OCI-LY7 (cell line): ENCODE data around the gene ZNF385D. TPM values are rescaled to one million over a fixed set of nuclear protein-coding genes. Genes with fewer than 3 reads are reported as not detected.

Experiments used
- BruUV-seq: library from RNA; stranded (reverse); fragments of 400-500 nt; replicated peaks from 2 replicates; lab custom pipeline; 2021; lab: Mats Ljungman, UMichigan
- CTCF ChIA-PET: fragments of 300-600 bp; sonication (Branson Sonifier 250); formaldehyde crosslinking; loops from one replicate; lab custom pipeline; 2022; ENCODE audit warnings: antibody characterized with exemption; ENCODE audit not compliant: unreplicated experiment; lab: Charles Lee
- POLR2A ChIA-PET: fragments of 300-600 bp; sonication (Branson Sonifier 250); formaldehyde crosslinking; loops from one replicate; lab custom pipeline; 2022; ENCODE audit warnings: antibody characterized with exemption; lab: Charles Lee
- DNase-seq: peaks from one replicate; pipeline ENCODE4 v3.0.0-alpha.2; 2015; ENCODE audit warnings: low spot score
- H2AFZ ChIP-seq: fragments of 200-600 bp; sonication (generic), shearing (Covaris generic); 2 replicates; pipeline ENCODE4 v1.6.1; 2014; ENCODE audit warnings: mild to moderate bottlenecking, antibody characterized with exemption, low read length, moderate library complexity
- H3K27ac ChIP-seq: fragments of 200-600 bp; sonication (generic); 2 replicates; pipeline ENCODE4 v1.5.1; 2014; ENCODE audit warnings: mixed run types, low read depth, mild to moderate bottlenecking, moderate library complexity, low read length, inconsistent platforms; ENCODE audit not compliant: poor library complexity, severe bottlenecking
- H3K36me3 ChIP-seq: fragments of 200-600 bp; sonication (generic); 2 replicates; pipeline ENCODE4 v1.6.1; 2014; ENCODE audit warnings: mild to moderate bottlenecking, antibody characterized with exemption, low read length, moderate library complexity, mixed read lengths; ENCODE audit not compliant: insufficient read depth
- H3K4me1 ChIP-seq: fragments of 200-600 bp; sonication (generic); 2 replicates; pipeline ENCODE4 v1.5.1; 2014; ENCODE audit warnings: mild to moderate bottlenecking, low read length; ENCODE audit not compliant: insufficient read depth, poor library complexity, severe bottlenecking
- H3K4me2 ChIP-seq: fragments of 200-600 bp; sonication (generic); 2 replicates; pipeline ENCODE4 v1.6.1; 2014; ENCODE audit warnings: mild to moderate bottlenecking, low read length
- H3K4me3 ChIP-seq: fragments of 200-600 bp; sonication (generic); 2 replicates; pipeline ENCODE4 v1.5.1; 2014; ENCODE audit warnings: mild to moderate bottlenecking, low read depth, low read length; ENCODE audit not compliant: poor library complexity, severe bottlenecking
- H3K79me2 ChIP-seq: fragments of 200-600 bp; sonication (generic); 2 replicates; pipeline ENCODE4 v1.6.1; 2016; ENCODE audit warnings: low read depth, mild to moderate bottlenecking, low read length, moderate library complexity, mixed read lengths; ENCODE audit not compliant: insufficient read depth
- H3K9me2 ChIP-seq: fragments of 200-600 bp; sonication (generic); 2 replicates; pipeline ENCODE4 v1.6.1; 2016; ENCODE audit warnings: mild to moderate bottlenecking, low read length, mixed read lengths; ENCODE audit not compliant: insufficient read depth
- H3K9me3 ChIP-seq: fragments of 200-600 bp; sonication (generic); 2 replicates; pipeline ENCODE4 v1.6.1; 2014; ENCODE audit warnings: mild to moderate bottlenecking, mixed run types, low read length, mixed read lengths
- H4K20me1 ChIP-seq: fragments of 200-600 bp; sonication (generic); 2 replicates; pipeline ENCODE4 v1.6.1; 2014; ENCODE audit warnings: mild to moderate bottlenecking, antibody characterized with exemption, low read length, moderate library complexity, mixed read lengths; ENCODE audit not compliant: insufficient read depth
- EZH2phosphoT487 ChIP-seq: fragments of 200-600 bp; sonication (generic); IDR thresholded peaks from 2 replicates; pipeline ENCODE4 v1.6.1; 2018; ENCODE audit warnings: low read depth, borderline replicate concordance, mild to moderate bottlenecking, mixed run types, antibody characterized with exemption, low read length, moderate library complexity, mixed read lengths
- intact Hi-C: fragments of 100-400 bp; cut with micrococcal nuclease; formaldehyde crosslinking; loops from one replicate; pipeline ENCODE4 v1.10.0; 2022; ENCODE audit not compliant: unreplicated experiment
- total RNA-seq, 2 experiments: library from RNA; depleted of rRNA in 1 of 2; stranded (reverse); fragments of >200 nt in 1 of 2; shearing (Covaris generic) in 1 of 2; gene quantifications; 2 replicates each; pipeline ENCODE4 v1.2.3, GENCODE V29; 2014 to 2022
- TF ChIP-seq, protein P1 (sequence below): fragments of 200-600 bp; sonication (generic); conservative IDR thresholded peaks from 2 replicates; pipeline ENCODE4 v1.5.1; 2014; ENCODE audit warnings: mild to moderate bottlenecking, antibody characterized with exemption, low read length, moderate library complexity, mixed read lengths

ZNF385D gene
- total RNA-seq, 2 experiments from 2014 or later: 0.13 TPM; not detected in 1

DNA sequence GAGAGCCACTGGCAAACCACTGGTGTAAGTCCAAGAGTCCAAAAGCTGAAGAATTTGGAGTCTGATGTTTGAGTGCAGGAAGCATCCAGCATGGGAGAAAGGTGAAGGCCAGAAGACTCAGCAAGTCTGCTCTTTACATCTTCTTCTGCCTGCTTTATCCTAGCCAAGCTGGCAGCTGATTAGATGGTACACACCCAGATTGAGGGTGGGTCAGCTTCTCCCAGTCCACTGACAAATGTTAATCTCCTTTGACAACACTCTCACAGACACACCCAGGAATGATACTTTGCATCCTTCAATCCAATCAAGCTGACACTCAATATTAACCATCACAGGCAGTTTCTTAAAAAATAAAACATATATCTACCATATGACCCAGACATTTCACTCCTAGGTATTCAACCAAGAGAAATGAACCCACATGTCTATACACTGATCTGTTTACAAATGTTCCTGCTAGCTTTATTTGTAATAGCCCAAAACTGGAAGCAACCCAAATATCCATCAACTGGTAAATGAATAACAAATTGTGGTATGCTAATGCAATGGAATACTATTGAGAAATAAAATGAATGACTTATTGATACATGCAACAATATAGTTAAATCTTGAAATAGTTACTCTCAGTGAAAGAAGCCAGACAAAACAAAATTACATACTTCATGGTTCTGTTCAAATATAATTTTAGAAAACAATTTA is 373.8 kb downstream of the ZNF385D start:
- H3K27ac ChIP-seq: no peak overlapping the region
- no peaks in the 10 kb centered on the region for H3K36me3 ChIP-seq
- H4K20me1 ChIP-seq: no peaks in the 10 kb centered on the region
- CTCF ChIA-PET: no interaction called here
- no peak for TF ChIP-seq EZH2phosphoT487
- TF ChIP-seq, protein P1, sequence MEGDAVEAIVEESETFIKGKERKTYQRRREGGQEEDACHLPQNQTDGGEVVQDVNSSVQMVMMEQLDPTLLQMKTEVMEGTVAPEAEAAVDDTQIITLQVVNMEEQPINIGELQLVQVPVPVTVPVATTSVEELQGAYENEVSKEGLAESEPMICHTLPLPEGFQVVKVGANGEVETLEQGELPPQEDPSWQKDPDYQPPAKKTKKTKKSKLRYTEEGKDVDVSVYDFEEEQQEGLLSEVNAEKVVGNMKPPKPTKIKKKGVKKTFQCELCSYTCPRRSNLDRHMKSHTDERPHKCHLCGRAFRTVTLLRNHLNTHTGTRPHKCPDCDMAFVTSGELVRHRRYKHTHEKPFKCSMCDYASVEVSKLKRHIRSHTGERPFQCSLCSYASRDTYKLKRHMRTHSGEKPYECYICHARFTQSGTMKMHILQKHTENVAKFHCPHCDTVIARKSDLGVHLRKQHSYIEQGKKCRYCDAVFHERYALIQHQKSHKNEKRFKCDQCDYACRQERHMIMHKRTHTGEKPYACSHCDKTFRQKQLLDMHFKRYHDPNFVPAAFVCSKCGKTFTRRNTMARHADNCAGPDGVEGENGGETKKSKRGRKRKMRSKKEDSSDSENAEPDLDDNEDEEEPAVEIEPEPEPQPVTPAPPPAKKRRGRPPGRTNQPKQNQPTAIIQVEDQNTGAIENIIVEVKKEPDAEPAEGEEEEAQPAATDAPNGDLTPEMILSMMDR: no peak
- no peaks in the 10 kb centered on the region for H3K9me2 ChIP-seq
- no peaks in the 10 kb centered on the region for H3K79me2 ChIP-seq
- POLR2A ChIA-PET: no interaction called here
- H3K9me3 ChIP-seq: no peaks in the 10 kb centered on the region
- no peaks in the 10 kb centered on the region for H3K4me1 ChIP-seq
- H3K4me2 ChIP-seq: no peak overlapping the region
- no peak overlapping the region for H2AFZ ChIP-seq
- intact Hi-C loops: no loop called here
- H3K4me3 ChIP-seq: no peak overlapping the region
- BruUV-seq: no TSS peak
- no peak for DNase-seq

DNA sequence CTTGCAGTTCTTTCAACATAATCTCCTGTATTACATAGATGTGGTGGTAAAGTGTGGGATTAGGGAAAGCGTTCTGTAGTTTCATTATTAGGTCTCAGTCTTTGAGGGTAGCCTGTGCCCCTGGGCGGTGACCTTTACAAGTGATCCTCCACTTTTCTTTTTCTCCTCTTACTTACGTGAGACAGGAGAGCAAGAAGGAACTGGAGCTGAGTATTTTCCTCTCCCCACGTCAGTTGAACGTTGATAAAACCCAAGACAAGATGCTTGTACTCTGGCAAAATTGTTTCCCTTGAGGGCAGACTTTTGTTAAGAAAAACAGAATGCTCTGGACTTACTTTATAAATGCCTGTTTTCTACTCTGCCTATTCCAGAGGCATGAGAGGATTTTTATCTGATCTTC is 378.7 kb downstream of the ZNF385D start:
- H4K20me1 ChIP-seq: no peaks in the 10 kb centered on the region
- no peaks in the 10 kb centered on the region for H3K79me2 ChIP-seq
- H3K4me3 ChIP-seq: no peak overlapping the region
- H3K9me2 ChIP-seq: no peaks in the 10 kb centered on the region
- H3K4me2 ChIP-seq: no peak overlapping the region
- CTCF ChIA-PET: no interaction called here
- H3K36me3 ChIP-seq: no peaks in the 10 kb centered on the region
- BruUV-seq: no TSS peak
- H2AFZ ChIP-seq: no peak overlapping the region
- intact Hi-C loops: no loop called here
- no peaks in the 10 kb centered on the region for H3K4me1 ChIP-seq
- no peaks in the 10 kb centered on the region for H3K9me3 ChIP-seq
- no peak for TF ChIP-seq EZH2phosphoT487
- TF ChIP-seq, protein P1: no peak
- H3K27ac ChIP-seq: no peak overlapping the region
- no peak for DNase-seq
- POLR2A ChIA-PET: no interaction called here
